Activated T-helper 2 cell treated with anti-CD3 and anti-CD28 coated beads, Interferon-gamma antibody, Interleukin-2, Interleukin-4, amounts not matched to agents 10 μg/mL and 5 μg/mL and 100 μg/mL, durations not matched to agents 14 hours and 24 hours and 36 hours (primary cell): ENCODE measurements around the gene TRAPPC3. TPM values are rescaled to one million over a fixed set of nuclear protein-coding genes. Genes with fewer than 3 reads are reported as not detected.
A peak's percentile ranks its signal among the peaks of the same experiment; 100 is the strongest.

Experiments used
- DNase-seq: peaks from one replicate; pipeline ENCODE4 v3.0.0; 2021; ENCODE audit warnings: low spot score
- H3K27ac Mint-ChIP-seq: one replicate; pipeline ENCODE4 v1.8.0; 2021; ENCODE audit warnings: mixed read lengths
- H3K27me3 Mint-ChIP-seq: one replicate; pipeline ENCODE4 v1.8.0; 2021; ENCODE audit warnings: low read depth, mixed read lengths
- H3K36me3 Mint-ChIP-seq: one replicate; pipeline ENCODE4 v1.8.0; 2021; ENCODE audit warnings: low read depth, mixed read lengths
- H3K4me1 Mint-ChIP-seq: one replicate; pipeline ENCODE4 v1.8.0; 2021; ENCODE audit warnings: low read depth, mixed read lengths
- H3K4me3 Mint-ChIP-seq: one replicate; pipeline ENCODE4 v1.8.0; 2021; ENCODE audit warnings: low read depth, mild to moderate bottlenecking, moderate library complexity, mixed read lengths
- H3K9me3 Mint-ChIP-seq: one replicate; pipeline ENCODE4 v1.8.0; 2021; ENCODE audit warnings: mixed read lengths
- intact Hi-C: fragments of 100-400 bp; cut with micrococcal nuclease; formaldehyde crosslinking; loops from one replicate; pipeline ENCODE4 v1.15.1; 2023
- total RNA-seq: library from RNA; stranded (reverse); gene quantifications from 2 replicates; pipeline ENCODE4 v1.2.3, GENCODE V29; 2022

TRAPPC3 gene
- total RNA-seq, 1 donor from 2014 or later = 68.4 TPM

- Mint-ChIP-seq H3K4me1 (peaks cover 3% of the 10 kb centered on the region), H3K27ac (no peak overlapping the region), H3K27me3 (no peaks in the 10 kb centered on the region), H3K36me3 (peaks cover 32% of the 10 kb centered on the region), H3K4me3 (no peak overlapping the region), H3K9me3 (no peaks in the 10 kb centered on the region)
- intact Hi-C loops = loop anchor here (5.0 kb wide), 1 partner anchor 191 kb away; no protein-coding TSS in a partner anchor
- no peak for DNase-seq
These were observed 52.5 kb downstream of the TRAPPC3 start for GRCh38 chr1:36096500-36097432.

GRCh38 chr1:36095760-36096405, 53.4 kb downstream of the TRAPPC3 start:
- H3K36me3 Mint-ChIP-seq = peaks cover 40% of the 10 kb centered on the region
- no peak overlapping the region for H3K27ac Mint-ChIP-seq
- intact Hi-C loops = loop anchor here (5.0 kb wide), 1 partner anchor 191 kb away; no protein-coding TSS in a partner anchor
- no peak overlapping the region for H3K4me3 Mint-ChIP-seq
- H3K9me3 Mint-ChIP-seq = no peaks in the 10 kb centered on the region
- H3K4me1 Mint-ChIP-seq = peaks cover 3% of the 10 kb centered on the region
- no peak for DNase-seq
- no peaks in the 10 kb centered on the region for H3K27me3 Mint-ChIP-seq

- H3K27me3 Mint-ChIP-seq = no peaks in the 10 kb centered on the region
- H3K4me1 Mint-ChIP-seq = peaks cover 7% of the 10 kb centered on the region
- intact Hi-C loops = loop anchor here (5.0 kb wide), 1 partner anchor 193 kb away; no protein-coding TSS in a partner anchor
- H3K4me3 Mint-ChIP-seq = no peak overlapping the region
- no peak for DNase-seq
- no peak overlapping the region for H3K27ac Mint-ChIP-seq
- no peaks in the 10 kb centered on the region for H3K9me3 Mint-ChIP-seq
- H3K36me3 Mint-ChIP-seq = peaks cover 46% of the 10 kb centered on the region
These were observed 54.6 kb downstream of the TRAPPC3 start for GRCh38 chr1:36094621-36095061.

GRCh38 chr1:36093929-36094328, 55.4 kb downstream of the TRAPPC3 start:
- H3K4me3 Mint-ChIP-seq = no peak overlapping the region
- H3K9me3 Mint-ChIP-seq = no peaks in the 10 kb centered on the region
- H3K27ac Mint-ChIP-seq = no peak overlapping the region
- intact Hi-C loops = no loop called here
- peaks cover 51% of the 10 kb centered on the region for H3K36me3 Mint-ChIP-seq
- no peak for DNase-seq
- H3K27me3 Mint-ChIP-seq = no peaks in the 10 kb centered on the region
- peaks cover 9% of the 10 kb centered on the region for H3K4me1 Mint-ChIP-seq

- H3K4me1 Mint-ChIP-seq = peaks cover 9% of the 10 kb centered on the region
- no peak for DNase-seq
- intact Hi-C loops = no loop called here
- H3K4me3 Mint-ChIP-seq = no peak overlapping the region
- H3K9me3 Mint-ChIP-seq = no peaks in the 10 kb centered on the region
- H3K36me3 Mint-ChIP-seq = peaks cover 51% of the 10 kb centered on the region
- H3K27ac Mint-ChIP-seq = no peak overlapping the region
- no peaks in the 10 kb centered on the region for H3K27me3 Mint-ChIP-seq
These were observed 56.1 kb downstream of the TRAPPC3 start for GRCh38 chr1:36093226-36093625.

GRCh38 chr1:36092798-36093185, 56.5 kb downstream of the TRAPPC3 start:
- intact Hi-C loops = no loop called here
- no peak overlapping the region for H3K27ac Mint-ChIP-seq
- H3K4me3 Mint-ChIP-seq = no peak overlapping the region
- H3K4me1 Mint-ChIP-seq = peaks cover 9% of the 10 kb centered on the region
- no peak for DNase-seq
- peaks cover 51% of the 10 kb centered on the region for H3K36me3 Mint-ChIP-seq
- H3K9me3 Mint-ChIP-seq = no peaks in the 10 kb centered on the region
- H3K27me3 Mint-ChIP-seq = no peaks in the 10 kb centered on the region

- intact Hi-C loops = no loop called here
- no peaks in the 10 kb centered on the region for H3K27me3 Mint-ChIP-seq
- peaks cover 9% of the 10 kb centered on the region for H3K4me1 Mint-ChIP-seq
- no peak for DNase-seq
- no peak overlapping the region for H3K4me3 Mint-ChIP-seq
- H3K36me3 Mint-ChIP-seq = peaks cover 51% of the 10 kb centered on the region
- no peaks in the 10 kb centered on the region for H3K9me3 Mint-ChIP-seq
- no peak overlapping the region for H3K27ac Mint-ChIP-seq
These were observed 57.0 kb downstream of the TRAPPC3 start for GRCh38 chr1:36092166-36092797.

GRCh38 chr1:36091698-36092097, 57.6 kb downstream of the TRAPPC3 start:
- no peaks in the 10 kb centered on the region for H3K27me3 Mint-ChIP-seq
- no peak for DNase-seq
- peaks cover 51% of the 10 kb centered on the region for H3K36me3 Mint-ChIP-seq
- intact Hi-C loops = no loop called here
- peak overlapping the region; percentile 46 for H3K27ac Mint-ChIP-seq
- H3K9me3 Mint-ChIP-seq = no peaks in the 10 kb centered on the region
- no peak overlapping the region for H3K4me3 Mint-ChIP-seq
- H3K4me1 Mint-ChIP-seq = peaks cover 9% of the 10 kb centered on the region

- H3K4me1 Mint-ChIP-seq = peaks cover 9% of the 10 kb centered on the region
- intact Hi-C loops = no loop called here
- DNase-seq = no peak
- H3K27me3 Mint-ChIP-seq = no peaks in the 10 kb centered on the region
- no peak overlapping the region for H3K27ac Mint-ChIP-seq
- H3K4me3 Mint-ChIP-seq = peak overlapping the region; percentile 2
- H3K36me3 Mint-ChIP-seq = peaks cover 51% of the 10 kb centered on the region
- H3K9me3 Mint-ChIP-seq = no peaks in the 10 kb centered on the region
These were observed 58.1 kb downstream of the TRAPPC3 start for GRCh38 chr1:36091141-36091540.

- Mint-ChIP-seq H3K27ac (peak overlapping the region; percentile 83), H3K4me1 (peaks cover 9% of the 10 kb centered on the region), H3K36me3 (peaks cover 45% of the 10 kb centered on the region), H3K27me3 (peaks cover 3% of the 10 kb centered on the region), H3K9me3 (no peaks in the 10 kb centered on the region), H3K4me3 (peak overlapping the region; percentile 90)
- intact Hi-C loops = no loop called here
- DNase-seq = no peak
These were observed 59.7 kb downstream of the TRAPPC3 start for GRCh38 chr1:36089393-36090121.

GRCh38 chr1:36088577-36089392, 60.5 kb downstream of the TRAPPC3 start, which contains the start of gene ADPRS:
ADPRS (plus strand) TSS chr1:36088892; CDS start chr1:36088905, 13 bp downstream.
- Mint-ChIP-seq H3K27me3 (peaks cover 3% of the 10 kb centered on the region), H3K36me3 (peaks cover 39% of the 10 kb centered on the region), H3K27ac (peak within 1 kb of the TSS; percentile 83), H3K4me1 (peaks cover 9% of the 10 kb centered on the region), H3K9me3 (no peaks in the 10 kb centered on the region), H3K4me3 (peak within 1 kb of the TSS; percentile 90)
- intact Hi-C loops = loop anchor here (1.0 kb wide), 2 partner anchors 157 to 205 kb away; partner anchors contain the start of genes AGO1 and AGO3
- DNase-seq = peak; percentile 89
